Measurements from ENCODE around the gene LRRC4.

GRCh38 chr7:128008744-128009143, 22.5 kb downstream of the LRRC4 start:
- TF ChIP-seq POLR2AphosphoS5 (IDR thresholded peaks at IDR 0.05; ENCODE audit: borderline replicate concordance, low read depth, low read length), result no peak
- no peak for TF ChIP-seq FOXP2 (optimal IDR thresholded peaks at IDR 0.05; ENCODE audit: control extremely low read depth, extremely low read length, insufficient read depth)
- TF ChIP-seq EZH2 (IDR thresholded peaks at IDR 0.05), result no peak

All from SK-N-MC (cell line).